Hair follicle dermal papilla cell (primary cell): Measurements from ENCODE around the gene NOL8. TPM values are rescaled to one million over a fixed set of nuclear protein-coding genes. Genes with fewer than 3 reads are reported as not detected.

Source experiments
- small RNA-seq: library from RNA; depleted of rRNA; stranded (forward); fragments of <200 nt; gene quantifications from one replicate; pipeline ENCODE3, GENCODE V24; 2012
- total RNA-seq: library from RNA; depleted of rRNA; stranded (reverse); fragments of >200 nt; gene quantifications from 2 replicates; pipeline ENCODE4 v1.2.3, GENCODE V29; 2012

NOL8 gene
- 23.0 and 25.6 TPM in 2 replicates for total RNA-seq

DNA sequence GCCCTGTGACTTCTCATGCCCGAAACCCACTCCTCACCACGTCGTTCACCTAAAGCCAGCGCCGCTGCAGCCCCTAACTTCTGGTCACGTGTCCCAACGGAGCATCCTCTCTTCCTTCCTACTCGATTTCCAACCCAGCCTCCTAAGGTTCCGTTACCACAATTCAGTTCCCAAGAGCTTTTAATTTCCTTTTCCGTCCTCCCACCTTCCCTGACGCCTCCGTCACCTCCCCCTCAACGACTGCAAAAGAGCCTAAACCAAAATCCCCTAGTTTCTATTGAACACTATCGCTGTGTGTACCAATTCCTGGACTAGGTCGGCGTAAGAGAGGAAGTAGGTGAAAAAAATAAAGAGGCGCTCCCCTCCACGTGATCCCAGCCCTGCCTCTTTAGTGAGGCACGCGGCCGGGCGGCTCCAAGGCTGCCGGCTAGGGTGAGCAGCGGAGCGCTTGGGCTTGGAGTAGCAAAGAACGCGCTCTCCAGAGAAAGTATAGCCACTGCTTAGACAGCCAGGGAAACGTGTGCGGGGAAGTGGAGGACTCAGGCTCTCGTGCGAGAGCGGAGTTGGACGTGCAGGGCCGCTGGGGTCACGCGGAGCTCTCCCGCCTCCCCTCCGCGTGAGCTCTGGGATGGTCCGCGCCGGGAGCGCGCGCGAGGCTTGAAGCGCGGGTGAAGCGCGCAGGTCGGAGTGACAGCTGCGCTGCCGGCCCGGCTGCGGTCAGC is at the start of gene NOL8, which contains the start of gene CENPP:
NOL8 (minus strand) TSS at position 82 of the 722 bp plus-strand sequence. CDS start 1,189 bp downstream, outside the sequence.
CENPP (plus strand) TSS at position 685 of the 722 bp plus-strand sequence.

GRCh38 chr9:92293452-92294296 is 31.5 kb downstream of the NOL8 start, which contains the start of gene IARS1:
Gene IARS1 (minus strand): TSS chr9:92293697. CDS start chr9:92289419, 4,278 bp downstream.

Small RNA genes lying within 50 kb of the gene (small RNA-seq; reads per million reads assigned to genes)
- not detected for gene MIR3651
- gene SNORA84 = 49.1 reads per million, percentile 97 among the genes with 10 or more reads in this experiment

Other genes starting within 250 kb of the NOL8 start
- 98.5 and 110 TPM in 2 replicates for gene SPTLC1, start 209.9 kb downstream of the NOL8 start, total RNA-seq
- gene IARS1, start 31.7 kb downstream of the NOL8 start, total RNA-seq = 311 and 414 TPM in 2 replicates
- gene CENPP, start 603 bp upstream of the NOL8 start, total RNA-seq = 2.4 and 3.4 TPM in 2 replicates
- 2.1 and 4.1 TPM in 2 replicates for gene OGN, start 79.2 kb upstream of the NOL8 start, total RNA-seq
- 8.0 and 16.2 TPM in 2 replicates for gene OMD, start 99.1 kb upstream of the NOL8 start, total RNA-seq
- gene ASPN, start 157.2 kb upstream of the NOL8 start, total RNA-seq = 38.5 and 49.8 TPM in 2 replicates
- 34.5 and 38.5 TPM in 2 replicates for gene ECM2, start 210.6 kb upstream of the NOL8 start, total RNA-seq